ENCODE measurements around the gene HMMR. TPM values are rescaled to one million over a fixed set of nuclear protein-coding genes. Genes with fewer than 3 reads are reported as not detected.

The HMMR gene
- total RNA-seq, 2 donors from 2014 or later, result 87.2 to 88.1 TPM

GRCh38 chr5:163467682-163468081 is 7.2 kb downstream of the HMMR start:
- no peak for DNase-seq
- Mint-ChIP-seq H3K4me3 (peak overlapping the region in 1 of 2 donors; percentile 37), H3K36me3 (ENCODE audit: insufficient read depth in 2 of 2) (peaks cover 17 to 41% of the 10 kb centered on the region in 2 donors), H3K4me1 (ENCODE audit: low read depth) (peaks cover 12% of the 10 kb centered on the region), H3K9me3 (no peaks in the 10 kb centered on the region), H3K27ac (peak overlapping the region; percentile 46), H3K27me3 (ENCODE audit: low read depth) (no peaks in the 10 kb centered on the region)
- ATAC-seq (replicated peaks in 1 of 2), result no peak

- no peak for DNase-seq
- H3K27ac Mint-ChIP-seq, result no peak overlapping the region
- H3K4me3 Mint-ChIP-seq, result no peak overlapping the region
- ATAC-seq (replicated peaks in 1 of 2), result no peak
- peaks cover 19 to 54% of the 10 kb centered on the region in 2 donors for H3K36me3 Mint-ChIP-seq (ENCODE audit: insufficient read depth in 2 of 2)
- H3K9me3 Mint-ChIP-seq, result no peaks in the 10 kb centered on the region
- H3K4me1 Mint-ChIP-seq (ENCODE audit: low read depth), result peaks cover 18% of the 10 kb centered on the region
- H3K27me3 Mint-ChIP-seq (ENCODE audit: low read depth), result no peaks in the 10 kb centered on the region
Observed at GRCh38 chr5:163473635-163474243, 13.3 kb downstream of the HMMR start.

- H3K4me1 Mint-ChIP-seq (ENCODE audit: low read depth), result peaks cover 18% of the 10 kb centered on the region
- ATAC-seq (replicated peaks in 1 of 2) (no peak), DNase-seq (no peak)
- H3K4me3 Mint-ChIP-seq, result no peak overlapping the region
- H3K36me3 Mint-ChIP-seq (ENCODE audit: insufficient read depth in 2 of 2), result peaks cover 17 to 57% of the 10 kb centered on the region in 2 donors
- no peaks in the 10 kb centered on the region for H3K27me3 Mint-ChIP-seq (ENCODE audit: low read depth)
- no peaks in the 10 kb centered on the region for H3K9me3 Mint-ChIP-seq
- H3K27ac Mint-ChIP-seq, result no peak overlapping the region
Observed at GRCh38 chr5:163475411-163475810, 15.0 kb downstream of the HMMR start.

GRCh38 chr5:163478126-163478981 is 17.9 kb downstream of the HMMR start:
- no peak overlapping the region for H3K27ac Mint-ChIP-seq
- H3K4me3 Mint-ChIP-seq, result no peak overlapping the region
- H3K27me3 Mint-ChIP-seq (ENCODE audit: low read depth), result no peaks in the 10 kb centered on the region
- DNase-seq (no peak), ATAC-seq (replicated peaks in 1 of 2) (no peak)
- peaks cover 18 to 57% of the 10 kb centered on the region in 2 donors for H3K36me3 Mint-ChIP-seq (ENCODE audit: insufficient read depth in 2 of 2)
- no peaks in the 10 kb centered on the region for H3K9me3 Mint-ChIP-seq
- H3K4me1 Mint-ChIP-seq (ENCODE audit: low read depth), result peaks cover 18% of the 10 kb centered on the region

GRCh38 chr5:163478982-163479271 is 18.5 kb downstream of the HMMR start:
- Mint-ChIP-seq H3K36me3 (ENCODE audit: insufficient read depth in 2 of 2) (peaks cover 16 to 57% of the 10 kb centered on the region in 2 donors), H3K27ac (no peak overlapping the region), H3K9me3 (no peaks in the 10 kb centered on the region), H3K27me3 (ENCODE audit: low read depth) (no peaks in the 10 kb centered on the region), H3K4me1 (ENCODE audit: low read depth) (peaks cover 18% of the 10 kb centered on the region), H3K4me3 (no peak overlapping the region)
- ATAC-seq (replicated peaks in 1 of 2) (no peak), DNase-seq (no peak)

- H3K27ac Mint-ChIP-seq, result no peak overlapping the region
- no peak for ATAC-seq (replicated peaks in 1 of 2)
- no peak overlapping the region for H3K4me3 Mint-ChIP-seq
- no peaks in the 10 kb centered on the region for H3K9me3 Mint-ChIP-seq
- DNase-seq, result no peak
- H3K4me1 Mint-ChIP-seq (ENCODE audit: low read depth), result no peaks in the 10 kb centered on the region
- no peaks in the 10 kb centered on the region for H3K27me3 Mint-ChIP-seq (ENCODE audit: low read depth)
- peaks cover 16 to 38% of the 10 kb centered on the region in 2 donors for H3K36me3 Mint-ChIP-seq (ENCODE audit: insufficient read depth in 2 of 2)
Observed at GRCh38 chr5:163489055-163489744, 28.8 kb downstream of the HMMR start.

- no peak for DNase-seq
- Mint-ChIP-seq H3K36me3 (ENCODE audit: insufficient read depth in 2 of 2) (peaks cover 13 to 36% of the 10 kb centered on the region in 2 donors), H3K9me3 (no peaks in the 10 kb centered on the region), H3K4me3 (no peak overlapping the region), H3K27ac (no peak overlapping the region), H3K4me1 (ENCODE audit: low read depth) (no peaks in the 10 kb centered on the region), H3K27me3 (ENCODE audit: low read depth) (no peaks in the 10 kb centered on the region)
- no peak for ATAC-seq (replicated peaks in 1 of 2)
Observed at GRCh38 chr5:163489745-163490075, 29.3 kb downstream of the HMMR start.

- DNase-seq (no peak), ATAC-seq (replicated peaks in 1 of 2) (no peak)
- no peaks in the 10 kb centered on the region for H3K9me3 Mint-ChIP-seq
- no peaks in the 10 kb centered on the region for H3K4me1 Mint-ChIP-seq (ENCODE audit: low read depth)
- no peak overlapping the region for H3K27ac Mint-ChIP-seq
- H3K4me3 Mint-ChIP-seq, result no peak overlapping the region
- H3K27me3 Mint-ChIP-seq (ENCODE audit: low read depth), result no peaks in the 10 kb centered on the region
- H3K36me3 Mint-ChIP-seq (ENCODE audit: insufficient read depth in 2 of 2), result peaks cover 4 to 6% of the 10 kb centered on the region in 2 donors
Observed at GRCh38 chr5:163496286-163496685, 35.9 kb downstream of the HMMR start.

GRCh38 chr5:163497315-163497714 is 36.9 kb downstream of the HMMR start:
- Mint-ChIP-seq H3K4me1 (ENCODE audit: low read depth) (no peaks in the 10 kb centered on the region), H3K4me3 (no peak overlapping the region), H3K9me3 (no peaks in the 10 kb centered on the region), H3K27ac (no peak overlapping the region), H3K27me3 (ENCODE audit: low read depth) (no peaks in the 10 kb centered on the region), H3K36me3 (ENCODE audit: insufficient read depth in 2 of 2) (peaks cover 0 to 2% of the 10 kb centered on the region in 2 donors)
- no peak for ATAC-seq (replicated peaks in 1 of 2)
- no peak for DNase-seq

GRCh38 chr5:163498886-163499285 is 38.5 kb downstream of the HMMR start:
- ATAC-seq (replicated peaks in 1 of 2) (no peak), DNase-seq (no peak)
- H3K9me3 Mint-ChIP-seq, result no peaks in the 10 kb centered on the region
- no peaks in the 10 kb centered on the region for H3K27me3 Mint-ChIP-seq (ENCODE audit: low read depth)
- H3K4me1 Mint-ChIP-seq (ENCODE audit: low read depth), result peaks cover 7% of the 10 kb centered on the region
- no peak overlapping the region for H3K4me3 Mint-ChIP-seq
- H3K36me3 Mint-ChIP-seq (ENCODE audit: insufficient read depth in 2 of 2), result no peaks in the 10 kb centered on the region
- H3K27ac Mint-ChIP-seq, result no peak overlapping the region

GRCh38 chr5:163502521-163502920 is 42.1 kb downstream of the HMMR start:
- no peak for ATAC-seq (replicated peaks in 1 of 2)
- Mint-ChIP-seq H3K27ac (peak overlapping the region; percentile 96), H3K27me3 (ENCODE audit: low read depth) (no peaks in the 10 kb centered on the region)

GRCh38 chr5:163503106-163504078 is 43.0 kb downstream of the HMMR start:
- Mint-ChIP-seq H3K4me3 (peak overlapping the region; percentile 92), H3K27me3 (ENCODE audit: low read depth) (no peaks in the 10 kb centered on the region), H3K27ac (peak overlapping the region; percentile 96), H3K9me3 (no peaks in the 10 kb centered on the region), H3K36me3 (ENCODE audit: insufficient read depth in 2 of 2) (peaks cover 6 to 12% of the 10 kb centered on the region in 2 donors), H3K4me1 (ENCODE audit: low read depth) (peaks cover 18% of the 10 kb centered on the region)
- ATAC-seq (replicated peaks in 1 of 2), result no peak
- DNase-seq, result peak; percentile 21 to 39

More at GRCh38 chr5:163502521-163502920, 42.1 kb downstream of the HMMR start:
- no peak for DNase-seq
- Mint-ChIP-seq H3K36me3 (ENCODE audit: insufficient read depth in 2 of 2) (peaks cover 6 to 9% of the 10 kb centered on the region in 2 donors), H3K9me3 (no peaks in the 10 kb centered on the region), H3K4me3 (peak overlapping the region; percentile 92), H3K4me1 (ENCODE audit: low read depth) (peaks cover 9% of the 10 kb centered on the region)

All from activated T-cell treated with anti-CD3 and anti-CD28 coated beads, Interleukin-2, amount 50 U/mL, for 72 hours (primary cell).